Measurements from ENCODE around the gene HINT3. TPM values are rescaled to one million over a fixed set of nuclear protein-coding genes. Genes with fewer than 3 reads are reported as not detected.

The HINT3 gene
- total and polyA plus RNA-seq, 4 donors = 5.6 to 17.4 (median 10.6) TPM

GRCh38 chr6:125974214-125974866 lies 17.8 kb downstream of the HINT3 start (continued):
- TF ChIP-seq, protein P1, sequence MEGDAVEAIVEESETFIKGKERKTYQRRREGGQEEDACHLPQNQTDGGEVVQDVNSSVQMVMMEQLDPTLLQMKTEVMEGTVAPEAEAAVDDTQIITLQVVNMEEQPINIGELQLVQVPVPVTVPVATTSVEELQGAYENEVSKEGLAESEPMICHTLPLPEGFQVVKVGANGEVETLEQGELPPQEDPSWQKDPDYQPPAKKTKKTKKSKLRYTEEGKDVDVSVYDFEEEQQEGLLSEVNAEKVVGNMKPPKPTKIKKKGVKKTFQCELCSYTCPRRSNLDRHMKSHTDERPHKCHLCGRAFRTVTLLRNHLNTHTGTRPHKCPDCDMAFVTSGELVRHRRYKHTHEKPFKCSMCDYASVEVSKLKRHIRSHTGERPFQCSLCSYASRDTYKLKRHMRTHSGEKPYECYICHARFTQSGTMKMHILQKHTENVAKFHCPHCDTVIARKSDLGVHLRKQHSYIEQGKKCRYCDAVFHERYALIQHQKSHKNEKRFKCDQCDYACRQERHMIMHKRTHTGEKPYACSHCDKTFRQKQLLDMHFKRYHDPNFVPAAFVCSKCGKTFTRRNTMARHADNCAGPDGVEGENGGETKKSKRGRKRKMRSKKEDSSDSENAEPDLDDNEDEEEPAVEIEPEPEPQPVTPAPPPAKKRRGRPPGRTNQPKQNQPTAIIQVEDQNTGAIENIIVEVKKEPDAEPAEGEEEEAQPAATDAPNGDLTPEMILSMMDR (IDR thresholded peaks at IDR 0.05; ENCODE audit: low read depth, low read length, missing input control) = peak; percentile 66
- no peak for TF ChIP-seq HNF4A (conservative IDR thresholded peaks at IDR 0.05)

GRCh38 chr6:125979101-125979500 lies 22.5 kb downstream of the HINT3 start:
- WGBS = 73% methylated on average over 3 of the region's 3 CpGs
- Histone ChIP-seq H3K9ac (ENCODE audit: low read depth in 1 of 2, low read length in 2 of 2) (no peak overlapping the region), H3K4me3 (ENCODE audit: low read depth in 1 of 3, low read length in 3 of 3) (no peak overlapping the region), H3K4me1 (ENCODE audit: control insufficient read depth in 4 of 4, insufficient read depth in 4 of 4, low read length in 3 of 4) (peaks cover 6 to 24% (median 19%) of the 10 kb centered on the region in 4 donors), H3K9me3 (ENCODE audit: control insufficient read depth in 4 of 4, low read length in 3 of 4) (no peaks in the 10 kb centered on the region), H3K27ac (ENCODE audit: low read depth in 1 of 2, low read length in 2 of 2) (peak overlapping the region in 1 of 2 donors; percentile 39), H3K27me3 (ENCODE audit: control insufficient read depth in 4 of 4, insufficient read depth in 4 of 4, low read length in 3 of 4) (no peaks in the 10 kb centered on the region), H3K36me3 (ENCODE audit: control insufficient read depth in 4 of 4, insufficient read depth in 3 of 4, low read depth in 1 of 4, low read length in 3 of 4) (peaks cover 1 to 11% (median 5%) of the 10 kb centered on the region in 4 donors)
- no peak for TF ChIP-seq YY1 (IDR thresholded peaks at IDR 0.05)
- no peak for TF ChIP-seq JUND (IDR thresholded peaks at IDR 0.05)
- TF ChIP-seq REST (IDR thresholded peaks at IDR 0.05) = no peak
- peak in 1 of 2 donors; percentile 0 for TF ChIP-seq HNF4A (conservative IDR thresholded peaks at IDR 0.05)
- TF ChIP-seq FOXA2 (IDR thresholded peaks at IDR 0.05) = no peak
- no peak for TF ChIP-seq NR2F2 (IDR thresholded peaks at IDR 0.05)
- no peak for DNase-seq (ENCODE audit: low spot score)

GRCh38 chr6:125981571-125982185 lies 25.1 kb downstream of the HINT3 start:
- Histone ChIP-seq H3K36me3 (ENCODE audit: control insufficient read depth in 4 of 4, insufficient read depth in 3 of 4, low read depth in 1 of 4, low read length in 3 of 4) (peaks cover 0 to 3% (median 0%) of the 10 kb centered on the region in 4 donors), H3K27me3 (ENCODE audit: control insufficient read depth in 4 of 4, insufficient read depth in 4 of 4, low read length in 3 of 4) (no peaks in the 10 kb centered on the region), H3K9ac (ENCODE audit: low read depth in 1 of 2, low read length in 2 of 2) (no peak overlapping the region), H3K4me1 (ENCODE audit: control insufficient read depth in 4 of 4, insufficient read depth in 4 of 4, low read length in 3 of 4) (peaks cover 6 to 28% (median 20%) of the 10 kb centered on the region in 4 donors), H3K27ac (ENCODE audit: low read depth in 1 of 2, low read length in 2 of 2) (peak overlapping the region in 1 of 2 donors; percentile 1), H3K9me3 (ENCODE audit: control insufficient read depth in 4 of 4, low read length in 3 of 4) (no peaks in the 10 kb centered on the region), H3K4me3 (ENCODE audit: low read depth in 1 of 3, low read length in 3 of 3) (no peak overlapping the region)
- DNase-seq (ENCODE audit: low spot score) = no peak
- WGBS = 54% methylated on average over 2 of the region's 2 CpGs
- peak in 1 of 2 donors; percentile 8 for TF ChIP-seq JUND (IDR thresholded peaks at IDR 0.05)
- TF ChIP-seq, protein P2, sequence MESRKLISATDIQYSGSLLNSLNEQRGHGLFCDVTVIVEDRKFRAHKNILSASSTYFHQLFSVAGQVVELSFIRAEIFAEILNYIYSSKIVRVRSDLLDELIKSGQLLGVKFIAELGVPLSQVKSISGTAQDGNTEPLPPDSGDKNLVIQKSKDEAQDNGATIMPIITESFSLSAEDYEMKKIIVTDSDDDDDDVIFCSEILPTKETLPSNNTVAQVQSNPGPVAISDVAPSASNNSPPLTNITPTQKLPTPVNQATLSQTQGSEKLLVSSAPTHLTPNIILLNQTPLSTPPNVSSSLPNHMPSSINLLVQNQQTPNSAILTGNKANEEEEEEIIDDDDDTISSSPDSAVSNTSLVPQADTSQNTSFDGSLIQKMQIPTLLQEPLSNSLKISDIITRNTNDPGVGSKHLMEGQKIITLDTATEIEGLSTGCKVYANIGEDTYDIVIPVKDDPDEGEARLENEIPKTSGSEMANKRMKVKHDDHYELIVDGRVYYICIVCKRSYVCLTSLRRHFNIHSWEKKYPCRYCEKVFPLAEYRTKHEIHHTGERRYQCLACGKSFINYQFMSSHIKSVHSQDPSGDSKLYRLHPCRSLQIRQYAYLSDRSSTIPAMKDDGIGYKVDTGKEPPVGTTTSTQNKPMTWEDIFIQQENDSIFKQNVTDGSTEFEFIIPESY (IDR thresholded peaks at IDR 0.05) = no peak
- TF ChIP-seq GABPA (IDR thresholded peaks at IDR 0.05 in 1 of 2, conservative IDR thresholded peaks at IDR 0.05 in 1 of 2) = no peak
- TF ChIP-seq HNF4G (IDR thresholded peaks at IDR 0.05) = no peak
- TF ChIP-seq, protein P3, sequence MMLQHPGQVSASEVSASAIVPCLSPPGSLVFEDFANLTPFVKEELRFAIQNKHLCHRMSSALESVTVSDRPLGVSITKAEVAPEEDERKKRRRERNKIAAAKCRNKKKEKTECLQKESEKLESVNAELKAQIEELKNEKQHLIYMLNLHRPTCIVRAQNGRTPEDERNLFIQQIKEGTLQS (IDR thresholded peaks at IDR 0.05) = no peak
- TF ChIP-seq TAF1 (conservative IDR thresholded peaks at IDR 0.05) = no peak
- no peak for TF ChIP-seq EGR1 (IDR thresholded peaks at IDR 0.05; ENCODE audit: low read depth in 2 of 2)
- TF ChIP-seq RXRA (IDR thresholded peaks at IDR 0.05) = peak; percentile 50 to 62
- no peak for TF ChIP-seq YY1 (IDR thresholded peaks at IDR 0.05)
- TF ChIP-seq, protein P1 (IDR thresholded peaks at IDR 0.05; ENCODE audit: low read depth, low read length, missing input control) = no peak
- TF ChIP-seq HNF4A (conservative IDR thresholded peaks at IDR 0.05) = peak; percentile 29 to 48
- no peak for TF ChIP-seq NR2F2 (IDR thresholded peaks at IDR 0.05)
- peak in 1 of 2 donors; percentile 10 for TF ChIP-seq RAD21 (IDR thresholded peaks at IDR 0.05)
- TF ChIP-seq SP1 (IDR thresholded peaks at IDR 0.05) = peak; percentile 12
